PC-9 (cell line): ENCODE measurements around the gene RIMKLA.

ENCODE experiments used
- CTCF ChIP-seq: fragments of 200-600 bp; sonication (generic); conservative IDR thresholded peaks from 2 replicates; pipeline ENCODE4 v1.6.1; 2017; ENCODE audit warnings: mixed run types, antibody characterized with exemption, mild to moderate bottlenecking, moderate library complexity
- EZH2 ChIP-seq: fragments of 200-600 bp; sonication (generic); IDR thresholded peaks from 2 replicates; pipeline ENCODE4 v1.8.0; 2017; ENCODE audit warnings: antibody characterized with exemption, low read depth

DNA sequence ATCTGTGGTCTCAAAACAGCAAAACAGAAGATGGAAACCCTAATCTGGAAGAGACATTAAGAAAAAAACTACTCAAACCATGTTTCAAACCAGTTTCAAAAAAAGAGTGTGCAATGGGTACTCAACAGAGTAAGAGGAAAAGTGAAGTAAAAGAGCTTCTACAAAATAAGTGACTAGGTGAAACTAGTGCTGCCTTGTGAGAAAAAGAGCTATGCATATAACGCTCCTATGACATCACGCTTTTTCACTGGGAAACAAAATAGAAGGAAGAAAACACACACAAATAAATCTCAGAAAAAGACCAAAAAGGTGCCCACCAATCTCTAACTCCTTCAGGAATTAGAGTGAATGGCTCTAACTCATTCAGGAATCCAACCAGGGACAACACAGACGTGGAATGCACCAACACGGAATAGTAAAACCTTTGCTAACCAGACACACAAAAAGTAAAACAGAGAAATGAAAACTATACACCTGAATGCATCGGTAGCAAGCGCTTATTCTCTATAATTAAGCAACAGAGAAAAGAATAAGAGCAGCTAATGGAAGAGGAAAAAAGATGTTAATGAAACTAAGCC, 46.8 kb upstream of the RIMKLA start:
- TF ChIP-seq EZH2 (no peak), CTCF (no peak)
